GM12874 (cell line): ENCODE results near the gene CATSPERD.

Source experiments
- CTCF ChIP-seq: IDR thresholded peaks from 2 replicates; pipeline ENCODE4 v1.5.1; 2011; ENCODE audit warnings: low read depth, mild to moderate bottlenecking, control low read depth, low read length, moderate library complexity; ENCODE audit not compliant: insufficient read depth

CATSPERD gene

GRCh38 chr19:5806905-5807304 is 86.5 kb downstream of the CATSPERD start:
- no peak for TF ChIP-seq CTCF

GRCh38 chr19:5808120-5808816 is 87.8 kb downstream of the CATSPERD start:
- no peak for TF ChIP-seq CTCF

- no peak for TF ChIP-seq CTCF
These were observed 88.6 kb downstream of the CATSPERD start for GRCh38 chr19:5809053-5809452.

GRCh38 chr19:5809469-5809868 is 89.0 kb downstream of the CATSPERD start:
- no peak for TF ChIP-seq CTCF

GRCh38 chr19:5811117-5811516 is 90.7 kb downstream of the CATSPERD start:
- TF ChIP-seq CTCF: no peak

- no peak for TF ChIP-seq CTCF
These were observed 93.8 kb downstream of the CATSPERD start for GRCh38 chr19:5814123-5814851.

GRCh38 chr19:5814852-5815246 is 94.4 kb downstream of the CATSPERD start:
- no peak for TF ChIP-seq CTCF
